ENCODE measurements around the gene TBC1D14.

- TF ChIP-seq CTCF (IDR thresholded peaks at IDR 0.05 in 8 of 11, conservative IDR thresholded peaks at IDR 0.05 in 3 of 11) (no peak), POLR2A (IDR thresholded peaks at IDR 0.05) (no peak), POLR2AphosphoS5 (IDR thresholded peaks at IDR 0.05) (no peak)
Measured at GRCh38 chr4:6894528-6895498, 14.8 kb upstream of the TBC1D14 start.

All from spleen (tissue), 7 donors.